Left lung (tissue), 10 donors: ENCODE data around the gene ROR2. TPM values are rescaled to one million over a fixed set of nuclear protein-coding genes. Genes with fewer than 3 reads are reported as not detected.
A peak's percentile ranks its signal among the peaks of the same experiment; 100 is the strongest.

Source experiments
- ATAC-seq: fragments of 200-7000 bp; cut with Tn5 transposase; one replicate; pipeline ENCODE4 v1.9.1; 2020; ENCODE audit warnings: moderate library complexity
- DNase-seq, 4 donors: peaks; one replicate each; pipeline ENCODE4 v3.0.0-alpha.2; 2013 to 2020
- H3K27ac ChIP-seq, 2 donors: fragments of 200-600 bp; sonication (generic) in 1 of 2; one replicate each; pipeline versions ENCODE4 v1.5.0 to v1.8.0; 2020 to 2021
- H3K27me3 ChIP-seq, 2 donors: fragments of 200-600 bp; sonication (generic) in 1 of 2; one replicate each; pipeline versions ENCODE4 v1.5.0 to v1.8.0; 2020 to 2021
- H3K36me3 ChIP-seq, 2 donors: fragments of 200-600 bp; sonication (generic) in 1 of 2; one replicate each; pipeline versions ENCODE4 v1.5.0 to v1.8.0; 2020 to 2021
- H3K4me1 ChIP-seq, 2 donors: fragments of 200-600 bp; one replicate each; pipeline ENCODE4 v1.8.0; 2021
- H3K4me3 ChIP-seq, 2 donors: fragments of 200-600 bp; sonication (generic) in 1 of 2; one replicate each; pipeline versions ENCODE4 v1.5.0 to v1.8.0; 2020 to 2021; ENCODE audit warnings: mild to moderate bottlenecking in 1 of 2
- H3K9me3 ChIP-seq, 2 donors: fragments of 200-600 bp; sonication (generic) in 1 of 2; one replicate each; pipeline versions ENCODE4 v1.5.0 to v1.8.0; 2020 to 2021
- CTCF ChIP-seq, 2 donors: fragments of 200-600 bp; sonication (generic) in 1 of 2; IDR thresholded peaks; one replicate each; pipeline versions ENCODE4 v1.5.0 to v1.8.0; 2021; ENCODE audit warnings: antibody characterized with exemption in 2 of 2
- intact Hi-C, 2 donors: fragments of 100-400 bp; cut with DNase I; formaldehyde crosslinking; loops; one replicate each; pipeline versions ENCODE4 v1.11.2 to v1.14.2; 2022
- polyA plus RNA-seq, 6 donors: library from polyadenylated mRNA; unstranded; fragments of 120-200 nt; gene quantifications; one replicate each; pipeline ENCODE4 v1.2.1, GENCODE V29; 2013; ENCODE audit not compliant: insufficient read length in 6 of 6
- total RNA-seq, 2 donors: library from RNA; stranded (reverse); fragmentation: NEBNext Ultra II Directional; extraction: Animal tissue kit (Norgen Biotek cat#: 25700); gene quantifications; one replicate each; pipeline ENCODE4 v1.2.1, GENCODE V29; 2021
- donor health status: DM: no; HTN: yes; CAD: no.
- donor health status: DM: no; HTN: no; CAD: no.

Gene ROR2
- total and polyA plus RNA-seq, 8 donors = 11.5 to 36.5 (median 29.7) TPM

DNA sequence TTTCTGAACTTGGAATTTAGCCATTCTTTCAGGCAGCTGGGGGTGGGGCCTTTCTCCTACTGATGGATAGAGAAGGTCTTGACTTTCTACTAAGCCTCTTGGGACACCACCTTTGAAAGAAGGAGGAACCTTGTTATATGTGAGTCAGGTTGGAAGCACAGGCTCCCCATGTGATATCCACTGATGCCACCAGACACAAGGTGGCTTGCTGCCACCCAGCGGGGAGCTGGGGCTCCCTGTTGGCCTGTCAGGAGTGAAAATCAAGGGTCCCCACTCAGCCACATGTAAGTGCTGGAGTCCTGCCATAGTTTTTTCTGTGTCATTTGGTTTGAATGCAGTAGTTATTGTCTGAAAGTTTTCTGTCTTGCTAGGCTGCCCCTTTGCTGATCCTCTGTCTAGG lies 274.0 kb downstream of the ROR2 start:
- DNase-seq (peak in 1 of 4 donors; percentile 55), ATAC-seq (peak; percentile 89)
- Histone ChIP-seq H3K4me3 (no peak overlapping the region), H3K36me3 (no peaks in the 10 kb centered on the region), H3K27me3 (peaks cover 0 to 2% of the 10 kb centered on the region in 2 donors), H3K27ac (no peak overlapping the region), H3K4me1 (no peaks in the 10 kb centered on the region), H3K9me3 (peaks cover 0 to 5% of the 10 kb centered on the region in 2 donors)
- TF ChIP-seq CTCF (IDR thresholded peaks at IDR 0.05) = no peak
- intact Hi-C loops = no loop called here

DNA sequence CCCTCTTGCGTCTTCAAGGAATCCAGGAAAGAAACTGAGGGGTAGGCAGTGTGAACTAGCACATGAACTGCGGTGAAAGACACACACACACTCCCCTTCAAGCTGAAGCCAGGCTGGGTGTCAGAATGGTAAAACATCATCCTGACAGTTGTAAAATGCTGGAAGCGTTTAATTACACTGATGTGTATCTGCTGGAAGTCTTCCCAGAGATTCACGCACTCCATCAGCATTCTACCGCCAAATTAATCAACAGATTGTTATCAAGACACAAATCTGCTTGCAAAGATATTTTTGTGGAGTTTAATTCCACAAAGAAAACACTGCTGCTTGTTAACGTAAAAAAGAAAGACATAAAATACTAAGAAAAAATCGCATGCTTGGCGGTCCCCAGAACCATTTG lies 285.4 kb downstream of the ROR2 start:
- H3K9me3 ChIP-seq = no peaks in the 10 kb centered on the region
- ATAC-seq = no peak
- no peaks in the 10 kb centered on the region for H3K27me3 ChIP-seq
- no peaks in the 10 kb centered on the region for H3K36me3 ChIP-seq
- no peak for DNase-seq
- no peak for TF ChIP-seq CTCF (IDR thresholded peaks at IDR 0.05)
- intact Hi-C loops = no loop called here
- no peak overlapping the region for H3K4me3 ChIP-seq
- peaks cover 0 to 3% of the 10 kb centered on the region in 2 donors for H3K4me1 ChIP-seq
- H3K27ac ChIP-seq = no peak overlapping the region

GRCh38 chr9:91663858-91664257 lies 286.2 kb downstream of the ROR2 start:
- no peaks in the 10 kb centered on the region for H3K27me3 ChIP-seq

DNA sequence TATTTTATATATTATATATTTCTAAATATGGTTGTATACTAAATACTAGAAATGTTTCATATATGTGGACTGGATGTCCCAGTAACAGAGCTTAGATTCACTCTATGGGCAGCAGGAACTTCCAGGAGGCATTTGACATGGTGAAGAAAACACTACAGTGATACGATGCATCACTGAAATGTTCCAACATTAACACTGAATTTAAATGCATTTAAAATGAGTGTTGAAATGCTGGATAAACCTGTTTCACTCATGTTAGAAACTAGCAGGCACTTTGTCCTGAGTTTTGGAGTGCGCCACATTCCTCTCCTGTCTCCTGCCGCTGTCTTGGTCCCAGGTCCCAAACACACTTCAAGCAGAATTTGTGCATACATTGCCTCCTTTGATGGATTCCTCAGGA lies 288.6 kb downstream of the ROR2 start:
- H3K9me3 ChIP-seq = no peaks in the 10 kb centered on the region
- H3K4me3 ChIP-seq = no peak overlapping the region
- no peaks in the 10 kb centered on the region for H3K36me3 ChIP-seq
- DNase-seq (no peak), ATAC-seq (no peak)
- H3K4me1 ChIP-seq = peaks cover 0 to 3% of the 10 kb centered on the region in 2 donors
- intact Hi-C loops = no loop called here
- no peak overlapping the region for H3K27ac ChIP-seq
- TF ChIP-seq CTCF (IDR thresholded peaks at IDR 0.05) = no peak
- H3K27me3 ChIP-seq = no peaks in the 10 kb centered on the region

More at GRCh38 chr9:91663858-91664257, 286.2 kb downstream of the ROR2 start:
- no peak for DNase-seq
- Histone ChIP-seq H3K27ac (no peak overlapping the region), H3K36me3 (no peaks in the 10 kb centered on the region), H3K4me1 (peaks cover 0 to 3% of the 10 kb centered on the region in 2 donors), H3K4me3 (no peak overlapping the region), H3K9me3 (no peaks in the 10 kb centered on the region)
- no peak for TF ChIP-seq CTCF (IDR thresholded peaks at IDR 0.05)
- no peak for ATAC-seq
- intact Hi-C loops = no loop called here

GRCh38 chr9:91660521-91660920 lies 289.5 kb downstream of the ROR2 start:
- intact Hi-C loops = no loop called here
- Histone ChIP-seq H3K4me1 (peaks cover 0 to 3% of the 10 kb centered on the region in 2 donors), H3K36me3 (no peaks in the 10 kb centered on the region), H3K27ac (no peak overlapping the region), H3K9me3 (no peaks in the 10 kb centered on the region), H3K27me3 (no peaks in the 10 kb centered on the region), H3K4me3 (no peak overlapping the region)
- TF ChIP-seq CTCF (IDR thresholded peaks at IDR 0.05) = no peak
- no peak for ATAC-seq
- no peak for DNase-seq
